K562 (cell line): ENCODE measurements around the gene TJAP1.

Experiments
- CEBPG ChIP-seq, 3 experiments: fragments of 200-800 bp in 1 of 3; sonication (Bioruptor generic) in 1 of 3; sonication (generic) in 1 of 3; formaldehyde crosslinking in 1 of 3; IDR thresholded peaks in 2 of 3; conservative IDR thresholded peaks in 1 of 3; 2 replicates each; pipeline versions ENCODE4 v1.6.1 to v1.8.0; 2016 to 2022; ENCODE audit warnings: missing compliant biosample characterization in 2 of 3, missing genetic modification characterization in 2 of 3, mild to moderate bottlenecking in 1 of 3, missing genetic modification reagents in 1 of 3
- CHD1 ChIP-seq: fragments of 200-600 bp; sonication (generic); IDR thresholded peaks from one replicate; pipeline ENCODE4 v1.6.1; 2012; ENCODE audit warnings: mild to moderate bottlenecking, moderate library complexity, low read length, inconsistent platforms
- CTCF ChIP-seq, 3 experiments: IDR thresholded peaks in 2 of 3; conservative IDR thresholded peaks in 1 of 3; 2 replicates each; pipeline ENCODE4 v1.5.1; 2011 to 2012; ENCODE audit warnings: low read length in 3 of 3, mild to moderate bottlenecking in 3 of 3, control low read depth in 2 of 3, improper control_type of control experiment in 1 of 3, inconsistent platforms in 1 of 3, low read depth in 1 of 3, mixed read lengths in 1 of 3, moderate library complexity in 1 of 3; ENCODE audit not compliant: insufficient read depth in 2 of 3
- EZH2 ChIP-seq: IDR thresholded peaks from 2 replicates; pipeline ENCODE4 v1.6.1; 2012; ENCODE audit warnings: low read depth, mild to moderate bottlenecking, inconsistent platforms, low read length, borderline replicate concordance
- FOXM1 ChIP-seq, 2 experiments: fragments of 450-650 bp in 1 of 2; sonication (generic) in 1 of 2; formaldehyde crosslinking in 1 of 2; IDR thresholded peaks; 2 replicates each; pipeline versions ENCODE4 v1.6.1 to v1.9.0; 2017 to 2022; ENCODE audit warnings: low read depth in 2 of 2, mild to moderate bottlenecking in 2 of 2, missing genetic modification reagents in 1 of 2, moderate library complexity in 1 of 2
- HDGF ChIP-seq: fragments of 450-650 bp; IDR thresholded peaks from 2 replicates; pipeline ENCODE4 v1.6.1; 2016
- IRF2 ChIP-seq: sonication (generic); formaldehyde crosslinking; IDR thresholded peaks from 2 replicates; pipeline ENCODE4 v1.8.1; 2022; ENCODE audit warnings: mild to moderate bottlenecking, missing genetic modification reagents
- KDM1A ChIP-seq, 2 experiments: fragments of 450-650 bp; IDR thresholded peaks; 2 replicates each; pipeline ENCODE4 v1.6.1; 2016; ENCODE audit warnings: mild to moderate bottlenecking in 2 of 2
- NFXL1 ChIP-seq: fragments of 450-650 bp; formaldehyde crosslinking; IDR thresholded peaks from 2 replicates; pipeline ENCODE4 v1.4.0; 2021; ENCODE audit warnings: mild to moderate bottlenecking
- RBM14 ChIP-seq: fragments of 200-400 bp; formaldehyde crosslinking; IDR thresholded peaks from 2 replicates; pipeline ENCODE4 v1.6.1; 2018; ENCODE audit warnings: low read depth, mild to moderate bottlenecking, low read length, moderate library complexity, borderline replicate concordance; ENCODE audit not compliant: insufficient read depth
- TBP ChIP-seq: optimal IDR thresholded peaks from 2 replicates; pipeline ENCODE3; 2011; ENCODE audit warnings: low read depth, low read length, improper control_type of control experiment
- ZFP36 ChIP-seq: fragments of 150-350 bp; IDR thresholded peaks from 2 replicates; pipeline ENCODE4 v1.6.1; 2018; ENCODE audit warnings: low read length, low read depth; ENCODE audit not compliant: partially characterized antibody
- ZNF133 ChIP-seq: fragments of 250-450 bp; sonication (Bioruptor Pico); IDR thresholded peaks from 2 replicates; pipeline ENCODE4 v1.4.0; 2020; ENCODE audit warnings: mild to moderate bottlenecking
- TF ChIP-seq, protein P1 (sequence below), 2 experiments: IDR thresholded peaks; 2 replicates each; pipeline ENCODE4 v1.6.1; 2012; ENCODE audit warnings: improper control_type of control experiment in 2 of 2, low read depth in 2 of 2, low read length in 2 of 2, borderline replicate concordance in 1 of 2

DNA sequence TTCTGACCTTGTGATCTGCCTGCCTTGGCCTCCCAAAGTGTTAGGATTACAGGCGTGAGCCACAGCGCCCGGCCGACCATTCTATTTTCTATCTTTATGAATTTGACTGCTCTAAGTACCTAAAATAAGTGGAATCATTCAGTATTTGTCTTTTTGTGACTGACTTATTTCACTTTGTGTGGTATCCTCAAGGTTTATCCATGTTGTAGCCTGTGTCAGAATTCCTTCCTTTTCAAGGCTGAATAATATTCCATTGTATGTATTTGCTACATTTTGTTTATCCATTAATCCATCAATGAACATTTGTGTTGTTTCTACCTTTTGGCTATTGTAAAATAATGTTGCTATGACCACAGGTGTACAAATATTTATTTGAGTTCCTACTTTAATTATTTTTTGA lies 4.9 kb upstream of the TJAP1 start:
- TF ChIP-seq CHD1 (no peak), KDM1A (IDR thresholded peaks at IDR 0.05) (no peak), EZH2 (no peak), ZNF133 (no peak), CTCF (IDR thresholded peaks at IDR 0.05 in 2 of 3, conservative IDR thresholded peaks at IDR 0.05 in 1 of 3; ENCODE audit: insufficient read depth in 2 of 3, low read depth in 1 of 3, low read length in 3 of 3) (no peak), RBM14 (no peak), NFXL1 (CRISPR knock-in tag) (no peak), FOXM1 (IDR thresholded peaks at IDR 0.05; ENCODE audit: low read depth) (no peak), FOXM1 (CRISPR knock-in tag; IDR thresholded peaks at IDR 0.05; ENCODE audit: low read depth) (no peak), ZFP36 (no peak), TBP (no peak), CEBPG (CRISPR knock-in tag; IDR thresholded peaks at IDR 0.05) (no peak), CEBPG (tag; conservative IDR thresholded peaks at IDR 0.05 in 1 of 2, IDR thresholded peaks at IDR 0.05 in 1 of 2) (no peak), HDGF (no peak), IRF2 (CRISPR knock-in tag) (no peak)
- TF ChIP-seq, protein P1, sequence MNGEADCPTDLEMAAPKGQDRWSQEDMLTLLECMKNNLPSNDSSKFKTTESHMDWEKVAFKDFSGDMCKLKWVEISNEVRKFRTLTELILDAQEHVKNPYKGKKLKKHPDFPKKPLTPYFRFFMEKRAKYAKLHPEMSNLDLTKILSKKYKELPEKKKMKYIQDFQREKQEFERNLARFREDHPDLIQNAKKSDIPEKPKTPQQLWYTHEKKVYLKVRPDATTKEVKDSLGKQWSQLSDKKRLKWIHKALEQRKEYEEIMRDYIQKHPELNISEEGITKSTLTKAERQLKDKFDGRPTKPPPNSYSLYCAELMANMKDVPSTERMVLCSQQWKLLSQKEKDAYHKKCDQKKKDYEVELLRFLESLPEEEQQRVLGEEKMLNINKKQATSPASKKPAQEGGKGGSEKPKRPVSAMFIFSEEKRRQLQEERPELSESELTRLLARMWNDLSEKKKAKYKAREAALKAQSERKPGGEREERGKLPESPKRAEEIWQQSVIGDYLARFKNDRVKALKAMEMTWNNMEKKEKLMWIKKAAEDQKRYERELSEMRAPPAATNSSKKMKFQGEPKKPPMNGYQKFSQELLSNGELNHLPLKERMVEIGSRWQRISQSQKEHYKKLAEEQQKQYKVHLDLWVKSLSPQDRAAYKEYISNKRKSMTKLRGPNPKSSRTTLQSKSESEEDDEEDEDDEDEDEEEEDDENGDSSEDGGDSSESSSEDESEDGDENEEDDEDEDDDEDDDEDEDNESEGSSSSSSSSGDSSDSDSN (IDR thresholded peaks at IDR 0.05; ENCODE audit: borderline replicate concordance in 1 of 2, low read depth in 2 of 2, low read length in 2 of 2): no peak
